ENCODE measurements around the gene INPP5A.

DNA sequence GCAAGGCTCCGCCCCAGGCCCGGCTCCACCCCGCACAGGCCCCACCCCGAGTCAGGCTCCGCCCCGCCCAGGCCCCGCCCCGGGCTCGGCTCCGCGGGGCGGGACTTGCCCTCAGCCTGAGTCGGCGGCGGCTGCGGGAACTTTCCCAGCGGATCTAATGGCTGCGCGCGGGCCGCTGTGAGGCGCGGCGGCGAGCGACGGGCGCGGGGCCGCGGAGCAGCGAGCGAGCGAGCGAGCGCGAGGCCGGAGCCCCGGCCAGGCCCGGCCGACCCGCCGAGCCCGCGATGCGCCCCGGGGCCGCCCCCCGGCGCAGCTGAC lies at the start of gene INPP5A:
- TF ChIP-seq, protein P1, sequence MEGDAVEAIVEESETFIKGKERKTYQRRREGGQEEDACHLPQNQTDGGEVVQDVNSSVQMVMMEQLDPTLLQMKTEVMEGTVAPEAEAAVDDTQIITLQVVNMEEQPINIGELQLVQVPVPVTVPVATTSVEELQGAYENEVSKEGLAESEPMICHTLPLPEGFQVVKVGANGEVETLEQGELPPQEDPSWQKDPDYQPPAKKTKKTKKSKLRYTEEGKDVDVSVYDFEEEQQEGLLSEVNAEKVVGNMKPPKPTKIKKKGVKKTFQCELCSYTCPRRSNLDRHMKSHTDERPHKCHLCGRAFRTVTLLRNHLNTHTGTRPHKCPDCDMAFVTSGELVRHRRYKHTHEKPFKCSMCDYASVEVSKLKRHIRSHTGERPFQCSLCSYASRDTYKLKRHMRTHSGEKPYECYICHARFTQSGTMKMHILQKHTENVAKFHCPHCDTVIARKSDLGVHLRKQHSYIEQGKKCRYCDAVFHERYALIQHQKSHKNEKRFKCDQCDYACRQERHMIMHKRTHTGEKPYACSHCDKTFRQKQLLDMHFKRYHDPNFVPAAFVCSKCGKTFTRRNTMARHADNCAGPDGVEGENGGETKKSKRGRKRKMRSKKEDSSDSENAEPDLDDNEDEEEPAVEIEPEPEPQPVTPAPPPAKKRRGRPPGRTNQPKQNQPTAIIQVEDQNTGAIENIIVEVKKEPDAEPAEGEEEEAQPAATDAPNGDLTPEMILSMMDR (IDR thresholded peaks at IDR 0.05; ENCODE audit: low read depth, low read length, poor library complexity, severe bottlenecking): no peak
- no peak for TF ChIP-seq EZH2phosphoT487 (IDR thresholded peaks at IDR 0.05; ENCODE audit: borderline replicate concordance, low read length)

All from DOHH2 (cell line).